Measurements from ENCODE around the gene KANSL1L.

The KANSL1L gene

GRCh38 chr2:210171309-210172218 is at the start of gene KANSL1L:
TSS of gene KANSL1L (minus strand) at chr2:210171409. CDS start at chr2:210154582, 16,827 bp downstream.
- Mint-ChIP-seq H3K9me3 (no peaks in the 10 kb centered on the region), H3K36me3 (ENCODE audit: low read depth) (no peaks in the 10 kb centered on the region), H3K4me1 (peaks cover 38% of the 10 kb centered on the region), H3K27me3 (ENCODE audit: low read depth, poor library complexity) (no peaks in the 10 kb centered on the region), H3K4me3 (peak within 1 kb of the TSS; percentile 99), H3K27ac (peak within 1 kb of the TSS; percentile 100)
- no peak for TF ChIP-seq CTCF (IDR thresholded peaks at IDR 0.05)
- DNase-seq: peak; percentile 100

GRCh38 chr2:210215120-210215519 is 43.9 kb upstream of the KANSL1L start:
- Mint-ChIP-seq H3K27ac (no peak overlapping the region), H3K4me3 (no peak overlapping the region), H3K36me3 (ENCODE audit: low read depth) (no peaks in the 10 kb centered on the region), H3K9me3 (no peaks in the 10 kb centered on the region), H3K4me1 (no peaks in the 10 kb centered on the region), H3K27me3 (ENCODE audit: low read depth, poor library complexity) (no peaks in the 10 kb centered on the region)
- no peak for DNase-seq
- TF ChIP-seq CTCF (IDR thresholded peaks at IDR 0.05): no peak

GRCh38 chr2:210210185-210210584 is 39.0 kb upstream of the KANSL1L start:
- Mint-ChIP-seq H3K36me3 (ENCODE audit: low read depth) (no peaks in the 10 kb centered on the region), H3K27me3 (ENCODE audit: low read depth, poor library complexity) (peaks cover 4% of the 10 kb centered on the region), H3K4me3 (no peak overlapping the region), H3K27ac (no peak overlapping the region), H3K4me1 (no peaks in the 10 kb centered on the region), H3K9me3 (no peaks in the 10 kb centered on the region)
- no peak for TF ChIP-seq CTCF (IDR thresholded peaks at IDR 0.05)
- no peak for DNase-seq

GRCh38 chr2:210207929-210208328 is 36.7 kb upstream of the KANSL1L start:
- Mint-ChIP-seq H3K27me3 (ENCODE audit: low read depth, poor library complexity) (peaks cover 6% of the 10 kb centered on the region), H3K27ac (no peak overlapping the region), H3K4me1 (no peaks in the 10 kb centered on the region), H3K36me3 (ENCODE audit: low read depth) (no peaks in the 10 kb centered on the region), H3K4me3 (no peak overlapping the region), H3K9me3 (no peaks in the 10 kb centered on the region)
- TF ChIP-seq CTCF (IDR thresholded peaks at IDR 0.05): no peak
- no peak for DNase-seq

GRCh38 chr2:210203558-210203957 is 32.3 kb upstream of the KANSL1L start:
- Mint-ChIP-seq H3K36me3 (ENCODE audit: low read depth) (no peaks in the 10 kb centered on the region), H3K27ac (no peak overlapping the region), H3K27me3 (ENCODE audit: low read depth, poor library complexity) (peaks cover 10% of the 10 kb centered on the region), H3K9me3 (no peaks in the 10 kb centered on the region), H3K4me3 (no peak overlapping the region), H3K4me1 (no peaks in the 10 kb centered on the region)
- no peak for TF ChIP-seq CTCF (IDR thresholded peaks at IDR 0.05)
- DNase-seq: no peak

- Mint-ChIP-seq H3K27ac (no peak overlapping the region), H3K4me1 (no peaks in the 10 kb centered on the region), H3K36me3 (ENCODE audit: low read depth) (no peaks in the 10 kb centered on the region), H3K9me3 (no peaks in the 10 kb centered on the region), H3K4me3 (no peak overlapping the region), H3K27me3 (ENCODE audit: low read depth, poor library complexity) (peaks cover 10% of the 10 kb centered on the region)
- no peak for TF ChIP-seq CTCF (IDR thresholded peaks at IDR 0.05)
- DNase-seq: no peak
Observed at GRCh38 chr2:210203147-210203546, 31.9 kb upstream of the KANSL1L start.

Measured in nephron progenitor cell (in vitro differentiated cells).